ENCODE data around the gene LILRA6. TPM values are rescaled to one million over a fixed set of nuclear protein-coding genes. Genes with fewer than 3 reads are reported as not detected.
"Not testable (repeated sequence)": the region's sequence is repeated elsewhere in the genome, so short reads cannot be mapped to it uniquely, and the experiment has no call there.

LILRA6 gene
- total RNA-seq: 1 to 10 TPM in 1 of 2 donors, under 1 TPM in 1; 0.54 to 2.3 TPM

GRCh38 chr19:54242646-54243045, at the start of gene LILRA6:
TSS of gene LILRA6 (minus strand) at chr19:54242790.
- H3K4me1 ChIP-seq; H3K27me3 ChIP-seq; H3K9me3 ChIP-seq; intact Hi-C loops (cut with DNase I); H3K9ac ChIP-seq (ENCODE audit: low read depth in 2 of 2, low read length in 2 of 2); DNase-seq; H3K4me3 ChIP-seq; H3K27ac ChIP-seq; H3K36me3 ChIP-seq: not testable (repeated sequence)

- H3K27me3 ChIP-seq; H3K4me3 ChIP-seq; DNase-seq; H3K9ac ChIP-seq (ENCODE audit: low read depth in 2 of 2, low read length in 2 of 2); H3K36me3 ChIP-seq; H3K4me1 ChIP-seq; intact Hi-C loops (cut with DNase I); H3K9me3 ChIP-seq; H3K27ac ChIP-seq: not testable (repeated sequence)
These were observed 46.6 kb upstream of the LILRA6 start for GRCh38 chr19:54289160-54289559.

GRCh38 chr19:54287456-54287855, 44.9 kb upstream of the LILRA6 start:
- H3K9me3 ChIP-seq: no peaks in the 10 kb centered on the region
- H3K4me3 ChIP-seq: no peak overlapping the region
- TF ChIP-seq CTCF (IDR thresholded peaks at IDR 0.05): no peak
- no peaks in the 10 kb centered on the region for H3K27me3 ChIP-seq
- intact Hi-C loops (cut with DNase I): no loop called here
- no peaks in the 10 kb centered on the region for H3K36me3 ChIP-seq
- no peaks in the 10 kb centered on the region for H3K4me1 ChIP-seq
- DNase-seq: no peak
- H3K9ac ChIP-seq (ENCODE audit: low read depth in 2 of 2, low read length in 2 of 2): no peak overlapping the region
- H3K27ac ChIP-seq: no peak overlapping the region

- H3K27me3 ChIP-seq; intact Hi-C loops (cut with DNase I); H3K27ac ChIP-seq; H3K4me3 ChIP-seq; H3K9me3 ChIP-seq; DNase-seq; H3K36me3 ChIP-seq; H3K4me1 ChIP-seq; H3K9ac ChIP-seq (ENCODE audit: low read depth in 2 of 2, low read length in 2 of 2): not testable (repeated sequence)
These were observed 43.7 kb upstream of the LILRA6 start for GRCh38 chr19:54286283-54286682.

GRCh38 chr19:54285427-54286056, 43.0 kb upstream of the LILRA6 start:
- H3K9ac ChIP-seq (ENCODE audit: low read depth in 2 of 2, low read length in 2 of 2); H3K9me3 ChIP-seq; H3K4me3 ChIP-seq; DNase-seq; H3K27me3 ChIP-seq; intact Hi-C loops (cut with DNase I); H3K27ac ChIP-seq; H3K36me3 ChIP-seq; H3K4me1 ChIP-seq: not testable (repeated sequence)

- DNase-seq: no peak
- Histone ChIP-seq H3K4me3 (no peak overlapping the region), H3K36me3 (no peaks in the 10 kb centered on the region), H3K27me3 (no peaks in the 10 kb centered on the region), H3K27ac (no peak overlapping the region), H3K4me1 (no peaks in the 10 kb centered on the region), H3K9me3 (no peaks in the 10 kb centered on the region), H3K9ac (ENCODE audit: low read depth in 2 of 2, low read length in 2 of 2) (no peak overlapping the region)
- intact Hi-C loops (cut with DNase I): no loop called here
- TF ChIP-seq CTCF (IDR thresholded peaks at IDR 0.05): no peak
These were observed 40.3 kb upstream of the LILRA6 start for GRCh38 chr19:54282686-54283470.

GRCh38 chr19:54281729-54282075, 39.1 kb upstream of the LILRA6 start:
- H3K9me3 ChIP-seq; H3K9ac ChIP-seq (ENCODE audit: low read depth in 2 of 2, low read length in 2 of 2); H3K36me3 ChIP-seq; H3K4me1 ChIP-seq; H3K27ac ChIP-seq; H3K27me3 ChIP-seq; H3K4me3 ChIP-seq; intact Hi-C loops (cut with DNase I); DNase-seq: not testable (repeated sequence)
